GM18498 (cell line): ENCODE measurements around the gene FIS1.
"Not testable (repeated sequence)": the region's sequence is repeated elsewhere in the genome, so short reads cannot be mapped to it uniquely, and the experiment has no call there.

Source experiments
- ATAC-seq: cut with Tn5 transposase; IDR thresholded peaks from one replicate; pipeline ENCODE4 v1.9.1; 2021; ENCODE audit warnings: mild to moderate bottlenecking, moderate library complexity; ENCODE audit not compliant: unreplicated experiment

Gene FIS1

GRCh38 chr7:101206665-101207042 is 38.2 kb downstream of the FIS1 start:
- ATAC-seq = no peak

GRCh38 chr7:101205901-101206664 is 38.8 kb downstream of the FIS1 start:
- no peak for ATAC-seq

DNA sequence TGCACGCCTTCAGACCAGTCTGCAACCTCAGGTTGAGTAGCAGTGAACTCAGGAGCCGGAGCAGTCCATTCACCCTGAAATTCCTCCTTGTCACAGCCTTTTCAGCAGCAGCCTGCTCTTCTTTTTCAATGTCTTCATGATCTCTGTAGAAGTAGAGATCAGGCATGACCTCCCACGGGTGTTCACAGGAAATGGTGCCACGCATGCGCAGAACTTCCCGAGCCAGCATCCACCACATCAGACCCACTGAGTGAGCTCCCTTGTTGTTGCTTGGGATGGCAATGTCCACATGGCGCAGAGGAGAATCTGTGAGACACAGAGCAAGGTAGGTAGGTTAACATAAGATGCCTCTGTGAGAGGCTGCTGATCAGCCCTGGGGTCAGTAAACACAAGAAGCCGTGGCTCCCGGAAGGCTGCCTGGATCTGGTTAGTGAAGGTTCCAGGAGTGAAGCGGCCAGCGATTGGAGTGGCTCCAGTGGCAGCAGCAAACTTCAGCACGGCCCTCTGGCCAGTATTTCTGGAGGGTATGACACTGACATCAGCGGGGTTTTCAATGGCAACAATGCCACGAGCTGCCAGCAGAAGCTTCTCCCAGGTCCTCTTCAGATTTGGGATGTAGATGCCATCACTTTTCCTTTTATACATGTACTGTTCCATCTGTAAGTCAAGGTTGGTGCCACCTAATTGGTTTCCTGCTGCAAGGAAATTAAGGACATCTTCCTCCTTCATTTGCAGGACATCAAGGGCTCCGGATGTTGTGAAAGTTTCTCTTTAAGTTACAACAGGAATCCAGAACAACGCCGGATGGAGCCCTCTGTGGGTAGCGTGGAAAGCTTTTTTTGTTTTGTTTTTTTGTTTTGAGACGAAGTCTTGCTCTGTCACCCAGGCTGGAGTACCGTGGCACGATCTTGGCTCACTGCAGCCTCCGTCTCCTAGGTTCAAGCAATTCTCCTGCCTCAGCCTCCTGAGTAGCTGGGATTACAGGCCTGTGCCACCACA is 40.8 kb downstream of the FIS1 start:
- not testable (repeated sequence) for ATAC-seq

GRCh38 chr7:101202603-101202918 is 42.3 kb downstream of the FIS1 start:
- no peak for ATAC-seq

GRCh38 chr7:101201695-101202602 is 42.9 kb downstream of the FIS1 start:
- ATAC-seq = no peak

- no peak for ATAC-seq
Measured at GRCh38 chr7:101200862-101201599, 43.9 kb downstream of the FIS1 start, which contains the start of gene MOGAT3. MOGAT3 (minus strand) TSS chr7:101201036; CDS start chr7:101200854, 182 bp downstream.

DNA sequence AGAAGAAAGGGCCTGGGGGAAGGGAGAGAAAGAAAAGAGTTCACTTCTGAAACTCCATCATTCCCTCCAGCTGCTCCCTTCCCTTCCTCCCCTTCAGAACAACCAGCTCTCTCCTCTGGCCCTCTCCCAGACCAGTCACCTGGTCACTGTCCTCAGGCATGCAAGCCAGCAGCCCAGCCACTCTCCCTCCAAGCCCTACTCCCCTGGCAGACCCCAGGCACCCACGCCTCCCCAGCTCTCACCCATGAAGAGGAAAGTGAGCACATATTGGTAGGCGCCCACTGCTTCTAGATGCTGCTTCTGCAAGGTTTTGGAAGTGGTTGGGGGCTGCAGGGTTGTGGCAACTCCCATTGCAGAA is 44.4 kb downstream of the FIS1 start:
- no peak for ATAC-seq

- not testable (repeated sequence) for ATAC-seq
Measured at GRCh38 chr7:101199522-101199921, 45.4 kb downstream of the FIS1 start.

DNA sequence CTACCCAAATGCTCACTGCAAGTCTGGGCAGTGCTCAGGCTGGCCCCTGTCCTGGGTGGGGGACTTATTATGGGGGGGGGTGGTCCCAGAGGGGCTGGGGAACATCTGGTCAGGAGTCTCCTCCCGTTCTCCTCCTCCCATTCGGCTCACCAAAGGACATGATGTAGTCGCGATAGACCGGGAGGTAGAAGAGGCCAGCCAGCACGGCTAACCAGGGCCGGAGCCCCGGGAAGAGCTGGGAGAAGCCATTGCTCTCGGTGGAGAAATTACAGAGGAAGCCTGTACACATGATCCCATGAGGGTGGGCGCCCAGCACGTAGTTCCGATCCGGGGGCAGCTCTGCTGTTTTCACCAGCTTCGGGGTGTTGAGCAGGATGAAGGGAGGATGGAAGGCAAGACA is 46.4 kb downstream of the FIS1 start:
- ATAC-seq = no peak

- ATAC-seq = no peak
Measured at GRCh38 chr7:101197991-101198390, 46.9 kb downstream of the FIS1 start.

GRCh38 chr7:101195884-101196283 is 49.0 kb downstream of the FIS1 start:
- no peak for ATAC-seq
